ENCODE data around the gene SNX13. TPM values are rescaled to one million over a fixed set of nuclear protein-coding genes. Genes with fewer than 3 reads are reported as not detected.

Gene SNX13
- total and polyA plus RNA-seq, 2 donors (not counting 3 experiments of a cell fraction or from before 2014, with no cell fraction given): 6.1 to 28.5 TPM

- Histone ChIP-seq H3K79me2 (ENCODE audit: control insufficient read depth, insufficient read depth, low read length) (no peaks in the 10 kb centered on the region), H3K4me2 (ENCODE audit: insufficient read depth, low read length) (no peak overlapping the region), H3K9me3 (replicated peaks; ENCODE audit: control insufficient read depth, insufficient read depth, low read length) (no peaks in the 10 kb centered on the region), H3K27ac (ENCODE audit: insufficient read depth, low read depth, low read length) (no peak overlapping the region), H3K4me3 (replicated peaks in 1 of 3; ENCODE audit: insufficient read depth in 1 of 3, low read depth in 1 of 3, low read length in 3 of 3) (no peak overlapping the region), H2AFZ (ENCODE audit: low read depth, low read length) (no peak overlapping the region), H3K27me3 (ENCODE audit: control insufficient read depth in 2 of 2, insufficient read depth in 2 of 2, low read length in 2 of 2) (no peaks in the 10 kb centered on the region), H3K4me1 (ENCODE audit: control insufficient read depth, extremely low read depth, insufficient read depth, low read length) (peaks cover 17% of the 10 kb centered on the region), H3K36me3 (ENCODE audit: control insufficient read depth in 2 of 2, extremely low read depth in 1 of 2, insufficient read depth in 2 of 2, low read length in 2 of 2) (peaks cover 0 to 4% of the 10 kb centered on the region in 2 experiments), H3K9ac (replicated peaks; ENCODE audit: extremely low read depth, insufficient read depth, low read length) (no peak overlapping the region), H3K9me1 (replicated peaks; ENCODE audit: control insufficient read depth, extremely low read depth, insufficient read depth, low read length) (no peaks in the 10 kb centered on the region), H4K20me1 (replicated peaks; ENCODE audit: control insufficient read depth, extremely low read depth, insufficient read depth, low read length) (no peaks in the 10 kb centered on the region)
- FAIRE-seq: no peak
- no peak for DNase-seq (ENCODE audit: low read depth, low spot score)
- POLR2A ChIA-PET: no interaction called here
- no peak for TF ChIP-seq CTCF (IDR thresholded peaks at IDR 0.05; ENCODE audit: extremely low read depth in 1 of 2, insufficient read depth in 1 of 2, low read depth in 1 of 2, low read length in 2 of 2)
- no TSS peak for BruUV-seq (replicated peaks)
- intact Hi-C loops (cut with micrococcal nuclease) (no loop called here), dilution Hi-C loops (cut with MboI; ENCODE audit: extremely low pct_ligation_motif_present, low sequenced_read_pairs) (no loop called here)
- CTCF ChIA-PET: interaction anchor here (2.2 kb wide), 1 partner anchor 77 kb away, joined by 6 read pairs; no protein-coding TSS in a partner anchor
Measured at GRCh38 chr7:17846935-17847334, 93.4 kb downstream of the SNX13 start.

GRCh38 chr7:17845197-17845547 lies 95.1 kb downstream of the SNX13 start:
- Histone ChIP-seq H3K9me3 (replicated peaks; ENCODE audit: control insufficient read depth, insufficient read depth, low read length) (no peaks in the 10 kb centered on the region), H3K4me2 (ENCODE audit: insufficient read depth, low read length) (no peak overlapping the region), H3K4me3 (replicated peaks in 1 of 3; ENCODE audit: insufficient read depth in 1 of 3, low read depth in 1 of 3, low read length in 3 of 3) (no peak overlapping the region), H3K4me1 (ENCODE audit: control insufficient read depth, extremely low read depth, insufficient read depth, low read length) (peaks cover 17% of the 10 kb centered on the region), H3K9ac (replicated peaks; ENCODE audit: extremely low read depth, insufficient read depth, low read length) (no peak overlapping the region), H3K79me2 (ENCODE audit: control insufficient read depth, insufficient read depth, low read length) (no peaks in the 10 kb centered on the region), H3K9me1 (replicated peaks; ENCODE audit: control insufficient read depth, extremely low read depth, insufficient read depth, low read length) (no peaks in the 10 kb centered on the region), H3K27ac (ENCODE audit: insufficient read depth, low read depth, low read length) (no peak overlapping the region), H3K36me3 (ENCODE audit: control insufficient read depth in 2 of 2, extremely low read depth in 1 of 2, insufficient read depth in 2 of 2, low read length in 2 of 2) (peaks cover 0 to 4% of the 10 kb centered on the region in 2 experiments), H4K20me1 (replicated peaks; ENCODE audit: control insufficient read depth, extremely low read depth, insufficient read depth, low read length) (no peaks in the 10 kb centered on the region), H3K27me3 (ENCODE audit: control insufficient read depth in 2 of 2, insufficient read depth in 2 of 2, low read length in 2 of 2) (no peaks in the 10 kb centered on the region), H2AFZ (ENCODE audit: low read depth, low read length) (no peak overlapping the region)
- POLR2A ChIA-PET: no interaction called here
- CTCF ChIA-PET: no interaction called here
- no peak for TF ChIP-seq MYC (IDR thresholded peaks at IDR 0.05; ENCODE audit: low read depth, low read length)
- no peak for TF ChIP-seq FOS (IDR thresholded peaks at IDR 0.05; ENCODE audit: borderline replicate concordance, insufficient read depth, low read length)
- TF ChIP-seq MAX (IDR thresholded peaks at IDR 0.05; ENCODE audit: insufficient read depth, insufficient read length): no peak
- no peak for TF ChIP-seq CTCF (IDR thresholded peaks at IDR 0.05; ENCODE audit: extremely low read depth in 1 of 2, insufficient read depth in 1 of 2, low read depth in 1 of 2, low read length in 2 of 2)
- no peak for TF ChIP-seq POLR2AphosphoS5 (IDR thresholded peaks at IDR 0.05; ENCODE audit: insufficient read depth, low read depth, low read length)
- intact Hi-C loops (cut with micrococcal nuclease): no loop called here
- no peak for DNase-seq (ENCODE audit: low read depth, low spot score)
- dilution Hi-C loops (cut with MboI; ENCODE audit: extremely low pct_ligation_motif_present, low sequenced_read_pairs): no loop called here
- no TSS peak for BruUV-seq (replicated peaks)
- no peak for FAIRE-seq
